Natural killer cell (primary cell): ENCODE results near the gene PIK3CD. TPM values are rescaled to one million over a fixed set of nuclear protein-coding genes. Genes with fewer than 3 reads are reported as not detected.

Source experiments
- ATAC-seq, 3 donors: fragments of 150-1000 bp in 2 of 3; fragments of 200-7000 bp in 1 of 3; cut with Tn5 transposase; 1 replicate in 1 of 3; 2 replicates in 2 of 3; pipeline ENCODE4 v1.10.0; 2021; ENCODE audit warnings: mild to moderate bottlenecking in 2 of 3, moderate library complexity in 2 of 3
- DNase-seq, 2 donors: peaks; one replicate each; pipeline versions ENCODE4 v3.0.0 to v3.0.0-alpha.2; 2013 to 2021; ENCODE audit warnings: mixed read lengths in 1 of 2
- H3K27ac ChIP-seq: one replicate; pipeline ENCODE4 v1.5.1; 2013; ENCODE audit warnings: mild to moderate bottlenecking, low read length
- H3K27me3 ChIP-seq: one replicate; pipeline ENCODE4 v1.6.1; 2013; ENCODE audit warnings: low read length; ENCODE audit not compliant: control insufficient read depth, insufficient read depth
- H3K36me3 ChIP-seq: one replicate; pipeline ENCODE4 v1.6.1; 2013; ENCODE audit warnings: low read length; ENCODE audit not compliant: control insufficient read depth, insufficient read depth
- H3K4me1 ChIP-seq: one replicate; pipeline ENCODE4 v1.6.1; 2013; ENCODE audit warnings: low read length; ENCODE audit not compliant: control insufficient read depth, insufficient read depth
- H3K4me3 ChIP-seq: one replicate; pipeline ENCODE4 v1.5.1; 2013; ENCODE audit warnings: low read length
- H3K9me3 ChIP-seq: one replicate; pipeline ENCODE4 v1.6.1; 2013; ENCODE audit warnings: low read length; ENCODE audit not compliant: control insufficient read depth, insufficient read depth
- H3K27ac Mint-ChIP-seq, 2 donors: one replicate each; pipeline ENCODE4 v1.8.0; 2022; ENCODE audit warnings: mild to moderate bottlenecking in 2 of 2, mixed read lengths in 2 of 2, moderate library complexity in 1 of 2
- H3K27me3 Mint-ChIP-seq, 2 donors: one replicate each; pipeline ENCODE4 v1.8.0; 2022; ENCODE audit warnings: low read depth in 2 of 2, mixed read lengths in 2 of 2
- H3K36me3 Mint-ChIP-seq: one replicate; pipeline ENCODE4 v1.8.0; 2022; ENCODE audit warnings: mixed read lengths
- H3K4me1 Mint-ChIP-seq, 2 donors: one replicate each; pipeline ENCODE4 v1.8.0; 2022; ENCODE audit warnings: mixed read lengths in 2 of 2
- H3K4me3 Mint-ChIP-seq: one replicate; pipeline ENCODE4 v1.8.0; 2022; ENCODE audit warnings: mild to moderate bottlenecking, moderate library complexity, mixed read lengths
- H3K9me3 Mint-ChIP-seq, 2 donors: one replicate each; pipeline ENCODE4 v1.8.0; 2022; ENCODE audit warnings: mixed read lengths in 2 of 2
- CTCF ChIP-seq: fragments of 200-600 bp; IDR thresholded peaks from one replicate; pipeline ENCODE4 v1.8.0; 2022; ENCODE audit warnings: antibody characterized with exemption
- WGBS: methylation state at CpG from one replicate; pipeline ENCODE4 v1.1.7; 2013; ENCODE audit warnings: missing lambda C conversion rate; ENCODE audit not compliant: insufficient coverage; 5-methylcytosine and 5-hydroxymethylcytosine counted together
- intact Hi-C: fragments of 100-400 bp; cut with micrococcal nuclease; formaldehyde crosslinking; loops from one replicate; pipeline ENCODE4 v1.14.2; 2022
- total RNA-seq, 4 donors: library from RNA; stranded (reverse); fragments of 120-200 nt in 1 of 4; gene quantifications; one replicate each; pipeline versions ENCODE4 v1.2.3 to v1.2.4, GENCODE V29; 2013 to 2022

PIK3CD gene
- total RNA-seq, 3 donors from 2014 or later (not counting 1 experiment from before 2014, with no cell fraction given), result 171 to 240 (median 198) TPM

GRCh38 chr1:9689011-9689706 is 37.6 kb downstream of the PIK3CD start:
- Mint-ChIP-seq H3K4me3 (peak overlapping the region; percentile 83), H3K36me3 (no peaks in the 10 kb centered on the region), H3K9me3 (no peaks in the 10 kb centered on the region), H3K27ac (peak overlapping the region; percentile 95), H3K4me1 (peaks cover 65 to 78% of the 10 kb centered on the region in 2 donors), H3K27me3 (no peaks in the 10 kb centered on the region)
- no peak for TF ChIP-seq CTCF
- Histone ChIP-seq H3K27ac (peak overlapping the region; percentile 22), H3K9me3 (no peaks in the 10 kb centered on the region), H3K27me3 (no peaks in the 10 kb centered on the region), H3K4me3 (peak overlapping the region; percentile 37), H3K36me3 (peaks cover 15% of the 10 kb centered on the region), H3K4me1 (peaks cover 77% of the 10 kb centered on the region)
- peak; percentile 67 to 87 (median 79) for ATAC-seq
- peak; percentile 83 to 84 for DNase-seq
- intact Hi-C loops, result no loop called here
- WGBS, result 3% methylated on average over 72 of the region's 72 CpGs

- peak overlapping the region; percentile 92 for H3K4me3 Mint-ChIP-seq
- WGBS, result 58% methylated on average over 23 of the region's 23 CpGs
These were observed 38.4 kb downstream of the PIK3CD start for GRCh38 chr1:9689971-9690381.

GRCh38 chr1:9690440-9691107 is 39.0 kb downstream of the PIK3CD start:
- H3K27me3 ChIP-seq, result no peaks in the 10 kb centered on the region
- peaks cover 8% of the 10 kb centered on the region for H3K36me3 Mint-ChIP-seq
- H3K27ac Mint-ChIP-seq, result peak overlapping the region; percentile 76 to 88
- peak overlapping the region; percentile 92 for H3K4me3 Mint-ChIP-seq
- peaks cover 69 to 77% of the 10 kb centered on the region in 2 donors for H3K4me1 Mint-ChIP-seq
- peaks cover 67% of the 10 kb centered on the region for H3K4me1 ChIP-seq
- H3K9me3 Mint-ChIP-seq, result no peaks in the 10 kb centered on the region
- no peaks in the 10 kb centered on the region for H3K27me3 Mint-ChIP-seq
- no peaks in the 10 kb centered on the region for H3K9me3 ChIP-seq
- peak overlapping the region; percentile 19 for H3K27ac ChIP-seq
- WGBS, result 87% methylated on average over 13 of the region's 14 CpGs
- no peak overlapping the region for H3K4me3 ChIP-seq
- peaks cover 18% of the 10 kb centered on the region for H3K36me3 ChIP-seq
- TF ChIP-seq CTCF, result no peak
- ATAC-seq (no peak), DNase-seq (no peak)
- intact Hi-C loops, result no loop called here

More at GRCh38 chr1:9689971-9690381, 38.4 kb downstream of the PIK3CD start:
- ATAC-seq (no peak), DNase-seq (peak in 1 of 2 donors; percentile 42)
- TF ChIP-seq CTCF, result no peak
- Histone ChIP-seq H3K27ac (peak overlapping the region; percentile 19), H3K4me3 (peak overlapping the region; percentile 4), H3K4me1 (peaks cover 72% of the 10 kb centered on the region), H3K9me3 (no peaks in the 10 kb centered on the region), H3K27me3 (no peaks in the 10 kb centered on the region), H3K36me3 (peaks cover 15% of the 10 kb centered on the region)
- Mint-ChIP-seq H3K27me3 (no peaks in the 10 kb centered on the region), H3K27ac (peak overlapping the region; percentile 76 to 88), H3K9me3 (no peaks in the 10 kb centered on the region), H3K4me1 (peaks cover 67 to 76% of the 10 kb centered on the region in 2 donors), H3K36me3 (peaks cover 3% of the 10 kb centered on the region)
- intact Hi-C loops, result no loop called here
